Astrocyte (in vitro differentiated cells and primary cell): ENCODE results near the gene NOL7. TPM values are rescaled to one million over a fixed set of nuclear protein-coding genes. Genes with fewer than 3 reads are reported as not detected.

Experiments
- DNase-seq: peaks from one replicate; pipeline ENCODE4 v3.0.0-alpha.2; 2010; ENCODE audit warnings: low read depth
- FAIRE-seq: peaks from 2 replicates; lab custom pipeline; 2011; peaks lifted over from hg19 to GRCh38; lab: Jason Lieb, UNC
- H2AFZ ChIP-seq: 2 replicates; pipeline ENCODE4 v1.6.0; 2012; ENCODE audit warnings: low read depth, low read length, inconsistent platforms
- H3K27ac ChIP-seq: 2 replicates; pipeline ENCODE4 v1.5.1; 2011; ENCODE audit warnings: low read depth, low read length, inconsistent platforms
- H3K27me3 ChIP-seq: 2 replicates; pipeline ENCODE4 v1.6.0; 2011; ENCODE audit warnings: low read length, inconsistent platforms; ENCODE audit not compliant: insufficient read depth
- H3K36me3 ChIP-seq: 2 replicates; pipeline ENCODE4 v1.5.1; 2011; ENCODE audit warnings: low read length, inconsistent platforms; ENCODE audit not compliant: insufficient read depth
- H3K4me1 ChIP-seq: 2 replicates; pipeline ENCODE4 v1.5.1; 2011; ENCODE audit warnings: low read length, inconsistent platforms; ENCODE audit not compliant: insufficient read depth
- H3K4me2 ChIP-seq: 2 replicates; pipeline ENCODE4 v1.6.0; 2012; ENCODE audit warnings: low read length, inconsistent platforms
- H3K4me3 ChIP-seq: 2 replicates; pipeline ENCODE4 v1.5.1; 2011; ENCODE audit warnings: low read depth, mild to moderate bottlenecking, low read length, inconsistent platforms; ENCODE audit not compliant: insufficient read depth
- H3K79me2 ChIP-seq: 2 replicates; pipeline ENCODE4 v1.6.0; 2012; ENCODE audit warnings: mild to moderate bottlenecking, low read length, inconsistent platforms; ENCODE audit not compliant: insufficient read depth
- H3K9ac ChIP-seq: 2 replicates; pipeline ENCODE4 v1.6.0; 2012; ENCODE audit warnings: mild to moderate bottlenecking, low read length, inconsistent platforms
- H3K9me3 ChIP-seq: 2 replicates; pipeline ENCODE4 v1.5.1; 2012; ENCODE audit warnings: low read depth, mild to moderate bottlenecking, low read length, inconsistent platforms; ENCODE audit not compliant: insufficient read depth
- H4K20me1 ChIP-seq: 2 replicates; pipeline ENCODE4 v1.6.0; 2012; ENCODE audit warnings: low read length, inconsistent platforms; ENCODE audit not compliant: insufficient read depth
- H3K27ac Mint-ChIP-seq: one replicate; pipeline ENCODE4 v1.8.0; 2021; ENCODE audit warnings: mild to moderate bottlenecking, mixed read lengths; ENCODE audit not compliant: unreplicated experiment
- H3K27me3 Mint-ChIP-seq: one replicate; pipeline ENCODE4 v1.8.0; 2021; ENCODE audit warnings: low read depth, mixed read lengths; ENCODE audit not compliant: unreplicated experiment
- H3K36me3 Mint-ChIP-seq: one replicate; pipeline ENCODE4 v1.8.0; 2021; ENCODE audit warnings: low read depth, mixed read lengths; ENCODE audit not compliant: unreplicated experiment
- H3K4me1 Mint-ChIP-seq: one replicate; pipeline ENCODE4 v1.8.0; 2021; ENCODE audit warnings: low read depth, mixed read lengths; ENCODE audit not compliant: unreplicated experiment
- H3K4me3 Mint-ChIP-seq: one replicate; pipeline ENCODE4 v1.8.0; 2021; ENCODE audit warnings: mild to moderate bottlenecking, moderate library complexity, mixed read lengths; ENCODE audit not compliant: unreplicated experiment
- H3K9me3 Mint-ChIP-seq: one replicate; pipeline ENCODE4 v1.8.0; 2021; ENCODE audit warnings: mild to moderate bottlenecking, mixed read lengths; ENCODE audit not compliant: unreplicated experiment
- CTCF ChIP-seq: IDR thresholded peaks from 2 replicates; pipeline ENCODE4 v1.5.1; 2011; ENCODE audit warnings: low read depth, mild to moderate bottlenecking, inconsistent platforms, low read length, moderate library complexity; ENCODE audit not compliant: insufficient read depth
- EZH2 ChIP-seq: IDR thresholded peaks from 2 replicates; pipeline ENCODE4 v1.6.1; 2012; ENCODE audit warnings: mild to moderate bottlenecking, low read length, inconsistent platforms; ENCODE audit not compliant: insufficient read depth
- total RNA-seq: library from RNA; stranded (reverse); gene quantifications from 2 replicates; pipeline ENCODE4 v1.2.1, GENCODE V29; 2021

Gene NOL7
- total RNA-seq, 1 donor from 2014 or later = 63.7 TPM

GRCh38 chr6:13624871-13625288, 9.7 kb downstream of the NOL7 start:
- no peaks in the 10 kb centered on the region for H3K9me3 Mint-ChIP-seq
- Histone ChIP-seq H3K36me3 (peaks cover 43% of the 10 kb centered on the region), H3K27ac (no peak overlapping the region), H3K9ac (no peak overlapping the region), H3K27me3 (no peaks in the 10 kb centered on the region), H4K20me1 (peaks cover 11% of the 10 kb centered on the region), H3K79me2 (no peaks in the 10 kb centered on the region), H3K4me3 (no peak overlapping the region), H3K4me2 (no peak overlapping the region), H3K4me1 (no peaks in the 10 kb centered on the region), H2AFZ (no peak overlapping the region), H3K9me3 (no peaks in the 10 kb centered on the region)
- peaks cover 7% of the 10 kb centered on the region for H3K36me3 Mint-ChIP-seq
- no peaks in the 10 kb centered on the region for H3K27me3 Mint-ChIP-seq
- H3K27ac Mint-ChIP-seq = no peak overlapping the region
- no peak overlapping the region for H3K4me3 Mint-ChIP-seq
- FAIRE-seq (peak; percentile 13), DNase-seq (no peak)
- H3K4me1 Mint-ChIP-seq = peaks cover 4% of the 10 kb centered on the region
- no peak for TF ChIP-seq EZH2
- peak; percentile 44 for TF ChIP-seq CTCF

- H3K27ac Mint-ChIP-seq = no peak overlapping the region
- H3K9ac ChIP-seq = no peak overlapping the region
- no peaks in the 10 kb centered on the region for H3K79me2 ChIP-seq
- no peak for FAIRE-seq
- H4K20me1 ChIP-seq = peaks cover 6% of the 10 kb centered on the region
- no peak overlapping the region for H3K4me3 Mint-ChIP-seq
- peaks cover 18% of the 10 kb centered on the region for H3K36me3 ChIP-seq
- no peak overlapping the region for H2AFZ ChIP-seq
- no peak for TF ChIP-seq CTCF
- TF ChIP-seq EZH2 = no peak
- no peak overlapping the region for H3K4me3 ChIP-seq
- no peak overlapping the region for H3K4me2 ChIP-seq
- no peaks in the 10 kb centered on the region for H3K27me3 ChIP-seq
- H3K36me3 Mint-ChIP-seq = peaks cover 9% of the 10 kb centered on the region
- H3K4me1 ChIP-seq = no peaks in the 10 kb centered on the region
- no peak for DNase-seq
- H3K9me3 Mint-ChIP-seq = no peaks in the 10 kb centered on the region
- no peaks in the 10 kb centered on the region for H3K27me3 Mint-ChIP-seq
- H3K9me3 ChIP-seq = no peaks in the 10 kb centered on the region
- H3K27ac ChIP-seq = no peak overlapping the region
- peaks cover 4% of the 10 kb centered on the region for H3K4me1 Mint-ChIP-seq
These were observed 14.5 kb downstream of the NOL7 start for GRCh38 chr6:13629459-13630116.

GRCh38 chr6:13630499-13630898, 15.4 kb downstream of the NOL7 start:
- H3K9ac ChIP-seq = no peak overlapping the region
- H3K36me3 ChIP-seq = peaks cover 15% of the 10 kb centered on the region
- H3K4me3 ChIP-seq = no peak overlapping the region
- FAIRE-seq (no peak), DNase-seq (no peak)
- H2AFZ ChIP-seq = no peak overlapping the region
- Mint-ChIP-seq H3K27ac (no peak overlapping the region), H3K27me3 (no peaks in the 10 kb centered on the region), H3K4me1 (peaks cover 4% of the 10 kb centered on the region), H3K9me3 (no peaks in the 10 kb centered on the region), H3K4me3 (no peak overlapping the region), H3K36me3 (peaks cover 7% of the 10 kb centered on the region)
- no peaks in the 10 kb centered on the region for H4K20me1 ChIP-seq
- no peaks in the 10 kb centered on the region for H3K9me3 ChIP-seq
- H3K4me1 ChIP-seq = no peaks in the 10 kb centered on the region
- H3K27ac ChIP-seq = no peak overlapping the region
- no peak overlapping the region for H3K4me2 ChIP-seq
- TF ChIP-seq EZH2 (no peak), CTCF (no peak)
- no peaks in the 10 kb centered on the region for H3K79me2 ChIP-seq
- H3K27me3 ChIP-seq = no peaks in the 10 kb centered on the region
